Epidermal melanocyte (primary cell): ENCODE measurements around the gene LRP8.
A peak's percentile ranks its signal among the peaks of the same experiment; 100 is the strongest.

Experiments
- DNase-seq: peaks from one replicate; pipeline ENCODE4 v3.0.0; 2011; ENCODE audit warnings: low spot score; ENCODE audit not compliant: insufficient read length

LRP8 gene

DNA sequence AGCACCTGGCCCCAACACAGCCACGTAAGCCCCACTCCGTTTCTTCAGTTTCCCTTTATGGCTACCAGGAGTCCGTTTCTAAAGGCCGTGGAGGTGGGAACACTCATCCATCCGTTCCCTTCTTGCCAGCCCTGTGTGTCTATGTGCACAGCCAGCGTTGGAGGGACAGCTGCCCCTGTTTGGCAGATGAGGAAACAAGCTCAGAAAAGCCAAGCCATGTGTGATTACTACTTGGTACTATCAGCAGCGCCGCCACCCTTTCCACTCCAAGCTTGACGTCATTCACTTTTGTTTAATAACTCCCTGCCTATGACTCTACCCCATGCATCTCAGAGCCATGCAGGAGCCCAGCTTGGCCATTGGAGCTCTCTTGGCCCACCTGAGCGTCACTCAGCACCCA lies 3.5 kb downstream of the LRP8 start:
- DNase-seq = no peak

GRCh38 chr1:53323316-53323715 lies 4.6 kb downstream of the LRP8 start:
- no peak for DNase-seq

DNA sequence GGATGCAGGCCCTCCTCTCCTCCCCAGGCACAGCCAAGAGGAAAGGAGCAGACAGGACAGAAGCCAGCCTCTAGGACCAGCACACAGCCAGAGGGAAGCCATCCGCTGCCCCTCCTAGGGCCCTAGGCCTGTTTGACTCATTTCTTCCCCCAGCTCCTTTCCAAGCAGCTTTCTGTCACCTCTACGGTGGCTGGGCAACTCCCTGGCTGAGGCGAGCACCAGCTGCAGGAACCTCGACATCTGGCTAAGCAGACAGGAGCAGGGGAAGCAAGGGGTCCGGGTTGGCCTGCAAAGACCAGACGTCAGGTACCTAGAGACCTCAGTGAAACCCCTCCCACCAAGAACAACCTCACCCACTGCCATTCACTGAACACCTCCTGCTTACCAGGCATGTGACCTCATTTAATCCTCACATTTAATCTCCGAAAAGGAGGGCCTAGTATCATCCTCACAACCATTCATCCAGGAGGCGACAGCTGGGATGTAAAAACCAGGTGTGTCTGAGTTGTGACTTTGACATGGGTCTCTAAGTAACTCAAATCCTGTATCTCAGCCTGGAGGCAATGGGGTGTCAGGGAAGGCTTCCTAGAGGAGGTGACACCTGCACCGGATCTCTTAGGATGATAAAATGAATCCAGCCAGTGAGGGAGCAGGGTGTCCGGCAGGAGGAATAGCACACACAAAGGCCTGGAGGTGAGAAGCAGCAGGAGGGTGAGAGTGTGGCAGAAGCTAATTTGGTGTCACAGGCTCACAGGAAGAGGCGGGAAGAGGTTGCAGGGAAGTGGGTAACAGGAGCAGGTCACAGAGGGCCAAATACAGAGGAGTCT lies 5.9 kb downstream of the LRP8 start:
- DNase-seq = no peak

DNA sequence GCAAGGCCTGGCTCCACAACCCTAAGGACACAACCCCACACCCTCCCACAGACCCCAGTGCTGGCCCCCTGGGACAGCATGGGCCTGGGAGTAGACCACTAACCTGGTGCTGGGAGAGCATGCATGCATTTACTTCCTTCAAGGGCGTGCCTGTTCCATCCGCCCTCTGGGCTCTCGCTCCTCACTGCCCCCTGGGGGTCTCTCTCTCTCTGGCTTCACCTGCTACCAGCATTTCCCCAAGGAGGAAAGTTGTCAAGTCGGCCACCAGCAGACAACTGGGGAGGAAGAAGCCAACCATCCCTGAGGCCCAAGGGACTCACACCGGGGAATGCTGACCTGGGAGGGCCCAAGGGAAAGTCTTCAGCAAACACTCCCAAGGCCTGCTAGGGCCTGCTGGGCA lies 6.5 kb downstream of the LRP8 start:
- DNase-seq = no peak

- no peak for DNase-seq
Observed at GRCh38 chr1:53320646-53321045, 7.2 kb downstream of the LRP8 start.

- no peak for DNase-seq
Observed at GRCh38 chr1:53319296-53320101, 8.4 kb downstream of the LRP8 start.

GRCh38 chr1:53317646-53318539 lies 10.0 kb downstream of the LRP8 start:
- DNase-seq = no peak

- DNase-seq = no peak
Observed at GRCh38 chr1:53316766-53317581, 10.9 kb downstream of the LRP8 start.

DNA sequence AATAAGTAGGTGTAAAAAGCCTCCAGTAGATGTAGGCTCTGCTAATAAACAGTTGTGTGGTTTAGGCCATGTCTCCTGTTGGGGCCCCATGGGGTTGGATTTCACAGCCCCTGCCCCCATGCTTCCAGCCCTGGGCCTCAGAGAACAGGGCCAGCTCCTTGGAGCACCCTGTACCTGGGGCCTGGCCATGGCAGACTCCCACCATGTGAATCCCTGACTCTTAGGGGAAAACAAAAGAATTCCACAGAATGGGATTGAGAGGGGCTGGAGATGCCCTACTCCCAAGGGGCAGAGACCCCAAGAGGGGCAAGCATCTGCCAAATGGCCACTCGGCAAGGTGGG lies 11.5 kb downstream of the LRP8 start:
- no peak for DNase-seq

DNA sequence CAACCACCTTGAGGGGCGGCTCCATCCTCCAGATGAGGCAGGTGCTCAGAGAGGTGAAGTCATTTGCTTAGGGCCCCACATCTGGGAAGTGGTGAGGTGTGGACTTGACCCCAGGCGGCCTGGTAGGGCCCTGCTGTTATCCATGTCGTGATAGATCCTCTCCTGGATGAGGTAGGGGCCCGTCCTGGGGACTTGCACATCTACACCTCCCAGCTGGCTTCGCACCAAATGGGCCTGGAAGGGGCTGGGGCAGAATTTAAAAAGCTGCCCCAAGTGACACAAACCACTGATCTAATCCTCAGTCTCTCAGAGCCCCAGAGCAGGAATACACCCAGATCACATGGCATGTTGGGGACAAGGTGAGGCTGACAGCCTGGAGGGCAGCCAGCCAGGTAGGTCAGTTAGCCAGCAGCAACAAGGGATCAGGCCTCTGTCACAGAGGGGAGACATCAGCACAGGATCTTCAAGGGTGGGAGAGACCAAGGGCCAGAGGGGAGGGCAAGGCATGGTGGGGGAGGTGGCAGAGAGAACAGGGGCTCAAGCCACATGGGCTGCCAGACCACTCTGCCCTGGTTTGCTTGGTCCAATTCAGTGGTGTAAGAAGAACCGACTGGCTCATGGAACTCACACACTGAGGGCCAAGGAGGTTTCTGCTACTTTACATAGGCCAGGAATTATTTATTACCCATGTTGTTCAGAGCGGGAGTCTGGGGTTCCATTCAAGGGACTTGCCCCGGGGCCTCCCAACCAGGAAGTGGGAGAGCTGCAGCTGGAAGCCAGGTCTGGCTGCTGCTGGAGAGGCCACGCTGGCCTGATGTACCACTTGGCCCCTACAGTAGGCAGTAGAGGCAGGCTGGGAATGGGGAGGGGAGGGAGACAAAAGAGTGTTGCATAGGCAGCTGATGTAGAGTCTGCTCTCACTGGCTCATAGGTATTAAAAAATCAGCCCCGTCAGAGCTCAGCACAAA lies 12.1 kb downstream of the LRP8 start:
- DNase-seq = peak; percentile 71

- DNase-seq = no peak
Observed at GRCh38 chr1:53315046-53315445, 12.8 kb downstream of the LRP8 start.

- no peak for DNase-seq
Observed at GRCh38 chr1:53314606-53315005, 13.3 kb downstream of the LRP8 start.

DNA sequence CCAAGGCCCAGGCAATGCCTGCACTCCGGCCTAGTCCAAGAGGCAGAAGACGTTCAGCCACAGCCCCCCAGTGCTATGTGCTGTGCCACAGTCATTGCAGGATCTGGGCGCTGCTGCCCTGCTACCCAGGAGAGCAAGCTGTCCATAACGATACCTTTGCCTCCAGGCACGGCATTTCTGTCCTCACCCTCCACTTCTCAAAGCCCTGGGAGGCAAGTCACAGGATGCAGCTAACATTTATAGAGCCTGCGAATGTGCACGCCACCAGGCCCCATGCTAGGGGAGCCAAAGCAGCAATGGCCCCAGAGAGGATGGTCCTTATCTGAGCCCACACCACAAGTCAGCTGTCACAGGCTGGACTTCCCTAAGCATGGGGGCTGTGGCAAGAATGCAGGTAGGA lies 13.8 kb downstream of the LRP8 start:
- no peak for DNase-seq

DNA sequence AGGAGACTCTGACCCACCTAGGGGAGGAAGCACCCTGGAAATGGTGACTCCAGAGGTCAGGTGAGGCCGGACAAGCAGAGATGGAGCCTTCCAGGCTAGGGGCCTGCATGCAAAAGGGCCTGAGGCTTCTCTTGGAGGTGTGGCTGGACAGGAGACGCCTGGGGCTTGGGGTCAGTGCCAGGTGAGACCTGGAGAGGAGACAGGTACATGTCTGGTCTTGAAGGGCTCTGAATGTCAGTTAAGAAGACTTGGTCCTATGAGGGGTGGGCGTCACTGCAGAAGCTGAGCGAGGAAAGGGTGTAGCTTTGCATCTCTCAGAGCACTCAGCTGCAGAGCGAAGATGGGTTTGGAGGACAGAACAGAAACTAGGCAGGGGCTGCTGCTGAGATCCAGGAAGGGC lies 14.3 kb downstream of the LRP8 start:
- DNase-seq = no peak

DNA sequence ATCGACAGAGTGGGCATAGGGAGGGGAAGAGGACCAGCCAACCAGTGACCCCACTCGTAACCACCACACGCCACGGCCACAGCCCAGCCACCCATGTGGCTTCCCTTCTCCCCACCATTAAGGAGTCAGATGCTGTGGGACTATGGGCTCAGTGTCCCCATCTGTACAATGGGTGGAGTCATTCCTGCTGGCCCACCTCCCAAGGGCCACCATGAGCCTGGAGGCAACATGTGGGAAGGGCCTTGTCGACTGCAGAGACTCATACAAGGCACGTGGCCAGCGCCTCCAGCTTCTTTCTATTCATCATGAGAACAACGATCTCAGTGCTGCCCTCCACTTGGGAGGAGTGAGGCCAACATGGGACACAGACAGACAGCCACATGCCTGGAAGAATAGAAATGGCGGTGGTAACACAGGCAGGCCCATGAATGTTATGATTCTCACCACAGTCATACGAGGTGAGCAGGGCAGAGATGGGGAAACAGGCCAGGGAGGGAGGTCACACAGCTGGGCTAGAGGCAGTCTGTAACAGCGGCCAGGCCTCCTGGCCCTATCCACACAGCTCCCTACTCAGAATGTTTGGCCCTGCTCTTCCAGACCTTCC lies 16.1 kb downstream of the LRP8 start:
- DNase-seq = no peak

DNA sequence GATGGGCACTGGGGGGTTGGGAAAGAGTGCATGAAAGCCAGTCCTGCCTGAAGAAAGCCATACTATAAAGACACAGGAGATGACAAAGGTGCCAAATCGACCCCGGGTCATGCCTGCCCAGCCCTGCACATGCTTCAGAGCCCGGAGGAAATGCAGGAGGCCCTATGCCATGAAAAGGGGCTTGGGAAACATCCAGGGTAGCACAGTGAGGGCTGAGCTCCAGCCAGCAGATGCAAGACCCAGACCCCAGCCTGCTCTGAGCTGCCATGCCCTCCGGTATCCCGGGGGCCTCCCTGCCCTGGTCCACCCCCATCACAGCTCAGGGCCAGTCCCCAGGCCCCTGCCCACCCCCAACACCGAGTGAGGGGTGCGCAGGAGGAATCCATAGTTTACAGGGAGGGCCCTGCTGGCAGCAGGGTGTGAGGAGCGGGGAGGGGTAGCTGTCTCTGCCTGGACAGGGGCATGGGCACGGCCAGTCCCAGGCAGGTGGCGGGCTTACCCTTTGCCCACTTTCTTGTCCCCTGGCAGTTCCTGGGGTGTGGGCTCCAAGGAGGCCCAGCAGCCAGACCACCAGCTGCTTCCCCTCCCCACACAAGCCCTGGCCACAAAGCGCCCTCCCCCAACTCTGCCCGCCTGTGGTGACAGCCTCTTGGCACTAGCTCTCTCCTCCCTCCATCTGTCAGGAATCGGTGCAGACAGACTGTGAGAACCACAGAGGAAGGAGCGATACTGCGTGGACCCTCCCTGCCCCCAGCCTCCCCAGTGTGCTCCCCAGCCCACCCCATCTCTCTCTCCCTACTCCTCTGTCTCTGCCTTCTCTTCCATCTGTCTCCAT lies 16.8 kb downstream of the LRP8 start:
- DNase-seq = no peak

- DNase-seq = no peak
Observed at GRCh38 chr1:53309802-53310201, 18.1 kb downstream of the LRP8 start.

DNA sequence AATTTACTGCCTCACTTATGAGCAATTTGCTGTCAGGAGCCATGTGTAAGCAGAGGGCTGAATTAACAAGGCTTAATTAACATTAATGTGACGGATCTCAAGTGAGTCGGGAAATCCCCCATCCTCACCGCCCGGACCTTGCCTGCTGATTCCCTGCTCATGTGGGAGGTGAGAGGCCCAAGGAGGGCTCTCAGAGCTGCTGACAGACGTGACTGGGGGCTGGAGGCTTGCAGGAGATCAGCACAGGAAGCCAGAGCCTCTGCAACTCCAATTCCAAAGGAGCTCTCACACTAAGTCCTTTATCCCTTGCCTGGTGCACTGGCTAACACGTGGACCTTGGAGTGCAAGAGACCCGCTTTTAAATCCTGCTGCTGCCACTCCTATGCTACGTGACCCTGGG lies 19.4 kb downstream of the LRP8 start:
- no peak for DNase-seq

- DNase-seq = no peak
Observed at GRCh38 chr1:53307037-53307436, 20.8 kb downstream of the LRP8 start.
